ENCODE measurements around the gene GLI3.
"Not testable (repeated sequence)": the region's sequence is repeated elsewhere in the genome, so short reads cannot be mapped to it uniquely, and the experiment has no call there.

GLI3 gene

GRCh38 chr7:42210333-42210732 is 26.7 kb downstream of the GLI3 start:
- no peak for DNase-seq

- DNase-seq, result not testable (repeated sequence)
Measured at GRCh38 chr7:42209085-42209484, 27.9 kb downstream of the GLI3 start.

GRCh38 chr7:42208572-42208971 is 28.4 kb downstream of the GLI3 start:
- DNase-seq, result no peak

- DNase-seq, result no peak
Measured at GRCh38 chr7:42207420-42207819, 29.6 kb downstream of the GLI3 start.

GRCh38 chr7:42203336-42203735 is 33.7 kb downstream of the GLI3 start:
- no peak for DNase-seq

- no peak for DNase-seq
Measured at GRCh38 chr7:42202601-42203000, 34.4 kb downstream of the GLI3 start.

GRCh38 chr7:42198974-42199668 is 37.9 kb downstream of the GLI3 start:
- DNase-seq, result no peak

GRCh38 chr7:42198296-42198695 is 38.7 kb downstream of the GLI3 start:
- DNase-seq, result no peak

GRCh38 chr7:42197451-42197850 is 39.6 kb downstream of the GLI3 start:
- DNase-seq, result no peak

- DNase-seq, result no peak
Measured at GRCh38 chr7:42194238-42194637, 42.8 kb downstream of the GLI3 start.

GRCh38 chr7:42193471-42194129 is 43.4 kb downstream of the GLI3 start:
- no peak for DNase-seq

GRCh38 chr7:42192851-42193461 is 44.1 kb downstream of the GLI3 start:
- DNase-seq, result no peak

- no peak for DNase-seq
Measured at GRCh38 chr7:42192066-42192465, 44.9 kb downstream of the GLI3 start.

GRCh38 chr7:42189535-42189934 is 47.5 kb downstream of the GLI3 start:
- DNase-seq, result no peak

GRCh38 chr7:42186151-42186550 is 50.9 kb downstream of the GLI3 start:
- no peak for DNase-seq

GRCh38 chr7:42185726-42186125 is 51.3 kb downstream of the GLI3 start:
- DNase-seq, result no peak

- DNase-seq, result no peak
Measured at GRCh38 chr7:42183547-42183946, 53.5 kb downstream of the GLI3 start.

- no peak for DNase-seq
Measured at GRCh38 chr7:42181566-42181965, 55.4 kb downstream of the GLI3 start.

- DNase-seq, result no peak
Measured at GRCh38 chr7:42180806-42181205, 56.2 kb downstream of the GLI3 start.

- no peak for DNase-seq
Measured at GRCh38 chr7:42176724-42177101, 60.3 kb downstream of the GLI3 start.

GRCh38 chr7:42175834-42176723 is 60.9 kb downstream of the GLI3 start:
- DNase-seq, result no peak

GRCh38 chr7:42174391-42174912 is 62.6 kb downstream of the GLI3 start:
- DNase-seq, result no peak

- DNase-seq, result no peak
Measured at GRCh38 chr7:42170724-42171123, 66.3 kb downstream of the GLI3 start.
